Fibroblast of the conjunctiva (primary cell): ENCODE data around the gene COPE.

Experiments used
- DNase-seq: peaks from one replicate; pipeline ENCODE4 v3.0.0-alpha.2; 2010; ENCODE audit warnings: low read depth

Gene COPE

DNA sequence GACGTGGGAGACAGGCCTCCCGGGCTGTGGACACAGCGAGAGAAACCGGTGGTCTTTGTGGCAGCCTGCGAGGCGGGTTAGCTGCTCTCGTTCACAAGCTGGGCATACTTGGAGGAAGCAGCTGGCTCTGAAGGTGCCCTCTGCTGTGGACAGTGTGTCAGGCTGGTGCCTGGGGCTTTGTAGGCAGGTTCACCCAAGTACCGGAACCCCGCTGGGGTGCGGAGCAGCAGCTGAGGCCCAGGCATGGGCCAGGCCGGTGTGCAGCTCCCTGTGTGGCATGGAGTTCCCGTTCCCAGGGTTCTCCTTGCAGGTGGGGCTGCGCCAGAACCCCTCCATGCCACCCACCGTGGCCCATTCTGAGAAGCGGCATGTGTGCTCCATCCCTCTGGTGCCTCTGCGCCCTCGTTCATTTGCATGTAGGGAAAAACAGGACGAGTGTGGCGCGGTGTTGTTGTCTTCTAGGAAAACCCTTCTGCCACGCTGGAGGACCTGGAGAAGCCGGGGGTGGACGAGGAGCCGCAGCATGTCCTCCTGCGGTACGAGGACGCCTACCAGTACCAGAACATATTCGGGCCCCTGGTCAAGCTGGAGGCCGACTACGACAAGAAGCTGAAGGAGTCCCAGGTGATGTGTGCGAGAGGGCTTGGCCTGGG, 67.4 kb downstream of the COPE start:
- no peak for DNase-seq

DNA sequence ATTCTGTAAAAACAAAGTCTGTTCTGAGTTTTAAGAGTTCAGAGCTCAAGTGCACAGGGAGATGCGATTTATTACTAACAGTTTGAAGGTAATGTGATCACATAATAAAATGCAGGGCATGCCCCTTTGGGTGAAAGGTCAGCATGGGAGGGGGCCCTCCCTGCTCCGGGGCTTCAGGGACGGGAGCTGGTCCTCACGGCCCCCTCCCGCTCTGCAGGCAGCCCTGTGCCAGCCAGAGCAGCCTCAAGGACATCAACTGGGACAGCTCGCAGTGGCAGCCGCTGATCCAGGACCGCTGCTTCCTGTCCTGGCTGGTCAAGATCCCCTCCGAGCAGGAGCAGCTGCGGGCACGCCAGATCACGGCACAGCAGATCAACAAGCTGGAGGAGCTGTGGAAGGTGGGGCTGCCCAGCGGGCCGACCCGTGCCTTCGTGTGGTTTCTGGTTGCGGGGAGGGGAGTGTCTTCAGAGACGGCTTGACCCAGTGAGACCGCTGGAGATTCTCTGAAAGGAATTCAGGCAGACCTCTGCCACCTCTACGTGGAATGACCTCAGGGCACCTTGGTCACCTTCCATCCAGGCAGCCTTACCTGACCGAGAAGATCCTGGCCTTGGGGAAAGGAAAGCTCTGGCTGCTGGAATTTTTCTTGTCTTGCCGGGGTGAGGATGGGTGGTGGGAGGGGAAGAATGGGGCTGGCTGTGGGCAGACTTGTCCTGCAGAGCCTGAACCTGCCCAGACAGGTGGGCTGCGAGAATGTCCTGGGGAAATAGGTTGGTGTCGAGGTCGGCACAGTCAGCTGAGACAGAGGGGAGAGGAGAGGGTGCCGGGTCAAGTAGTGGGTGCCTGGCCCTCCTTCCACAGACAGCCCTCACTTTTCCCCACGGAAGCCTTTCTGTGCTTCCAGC, 68.5 kb downstream of the COPE start:
- no peak for DNase-seq

GRCh38 chr19:18849838-18850400, 69.3 kb downstream of the COPE start:
- no peak for DNase-seq
